Stimulated activated CD4-positive, alpha-beta T cell treated with anti-CD3 and anti-CD28 coated beads, TNF-alpha, amount 100 ng/mL, for 24 hours (primary cell): ENCODE measurements around the gene MAOA.
"Not testable (repeated sequence)": the region's sequence is repeated elsewhere in the genome, so short reads cannot be mapped to it uniquely, and the experiment has no call there.

ENCODE experiments used
- DNase-seq, 3 experiments: peaks; one replicate each; pipeline ENCODE4 v3.0.0-alpha.2; 2020; ENCODE audit warnings: low read depth in 3 of 3

Gene MAOA

GRCh38 chrX:43663173-43663572 is 7.1 kb downstream of the MAOA start:
- no peak for DNase-seq

GRCh38 chrX:43664258-43664657 is 8.2 kb downstream of the MAOA start:
- no peak for DNase-seq

GRCh38 chrX:43664708-43665107 is 8.6 kb downstream of the MAOA start:
- no peak for DNase-seq

GRCh38 chrX:43666311-43666912 is 10.3 kb downstream of the MAOA start:
- no peak for DNase-seq

GRCh38 chrX:43675965-43676628 is 20.0 kb downstream of the MAOA start:
- DNase-seq: not testable (repeated sequence)

GRCh38 chrX:43676971-43677572 is 21.0 kb downstream of the MAOA start:
- no peak for DNase-seq

GRCh38 chrX:43677993-43678392 is 21.9 kb downstream of the MAOA start:
- DNase-seq: no peak

GRCh38 chrX:43679058-43679457 is 23.0 kb downstream of the MAOA start:
- no peak for DNase-seq

- DNase-seq: no peak
These were observed 23.7 kb downstream of the MAOA start for GRCh38 chrX:43679778-43680177.

GRCh38 chrX:43682726-43683125 is 26.6 kb downstream of the MAOA start:
- no peak for DNase-seq

GRCh38 chrX:43685221-43685620 is 29.1 kb downstream of the MAOA start:
- DNase-seq: no peak

- DNase-seq: no peak
These were observed 32.5 kb downstream of the MAOA start for GRCh38 chrX:43688586-43688985.

- DNase-seq: no peak
These were observed 37.7 kb downstream of the MAOA start for GRCh38 chrX:43693602-43694406.

GRCh38 chrX:43699475-43699874 is 43.4 kb downstream of the MAOA start:
- DNase-seq: no peak

GRCh38 chrX:43702079-43702524 is 46.0 kb downstream of the MAOA start:
- no peak for DNase-seq

GRCh38 chrX:43702660-43703059 is 46.6 kb downstream of the MAOA start:
- DNase-seq: no peak

- no peak for DNase-seq
These were observed 47.2 kb downstream of the MAOA start for GRCh38 chrX:43703211-43703791.

- DNase-seq: no peak
These were observed 50.8 kb downstream of the MAOA start for GRCh38 chrX:43706786-43707370.

- DNase-seq: no peak
These were observed 51.9 kb downstream of the MAOA start for GRCh38 chrX:43707812-43708548.

- DNase-seq: no peak
These were observed 60.0 kb downstream of the MAOA start for GRCh38 chrX:43716144-43716543.

GRCh38 chrX:43716696-43717095 is 60.6 kb downstream of the MAOA start:
- no peak for DNase-seq
